CD4-positive, alpha-beta T cell treated with Interleukin-21 for 1 hour (primary cell): ENCODE results near the gene CENPP.
A peak's percentile ranks its signal among the peaks of the same experiment; 100 is the strongest.

ENCODE experiments used
- DNase-seq: peaks from one replicate; pipeline ENCODE4 v3.0.0-alpha.2; 2020

The CENPP gene

DNA sequence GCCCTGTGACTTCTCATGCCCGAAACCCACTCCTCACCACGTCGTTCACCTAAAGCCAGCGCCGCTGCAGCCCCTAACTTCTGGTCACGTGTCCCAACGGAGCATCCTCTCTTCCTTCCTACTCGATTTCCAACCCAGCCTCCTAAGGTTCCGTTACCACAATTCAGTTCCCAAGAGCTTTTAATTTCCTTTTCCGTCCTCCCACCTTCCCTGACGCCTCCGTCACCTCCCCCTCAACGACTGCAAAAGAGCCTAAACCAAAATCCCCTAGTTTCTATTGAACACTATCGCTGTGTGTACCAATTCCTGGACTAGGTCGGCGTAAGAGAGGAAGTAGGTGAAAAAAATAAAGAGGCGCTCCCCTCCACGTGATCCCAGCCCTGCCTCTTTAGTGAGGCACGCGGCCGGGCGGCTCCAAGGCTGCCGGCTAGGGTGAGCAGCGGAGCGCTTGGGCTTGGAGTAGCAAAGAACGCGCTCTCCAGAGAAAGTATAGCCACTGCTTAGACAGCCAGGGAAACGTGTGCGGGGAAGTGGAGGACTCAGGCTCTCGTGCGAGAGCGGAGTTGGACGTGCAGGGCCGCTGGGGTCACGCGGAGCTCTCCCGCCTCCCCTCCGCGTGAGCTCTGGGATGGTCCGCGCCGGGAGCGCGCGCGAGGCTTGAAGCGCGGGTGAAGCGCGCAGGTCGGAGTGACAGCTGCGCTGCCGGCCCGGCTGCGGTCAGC is at the start of gene CENPP, which contains the start of gene NOL8:
TSS of gene CENPP (plus strand) at position 685 of the 722 bp plus-strand sequence.
TSS of gene NOL8 (minus strand) at position 82 of the 722 bp plus-strand sequence. CDS start 1,189 bp downstream, outside the sequence.
- DNase-seq: peak; percentile 88

DNA sequence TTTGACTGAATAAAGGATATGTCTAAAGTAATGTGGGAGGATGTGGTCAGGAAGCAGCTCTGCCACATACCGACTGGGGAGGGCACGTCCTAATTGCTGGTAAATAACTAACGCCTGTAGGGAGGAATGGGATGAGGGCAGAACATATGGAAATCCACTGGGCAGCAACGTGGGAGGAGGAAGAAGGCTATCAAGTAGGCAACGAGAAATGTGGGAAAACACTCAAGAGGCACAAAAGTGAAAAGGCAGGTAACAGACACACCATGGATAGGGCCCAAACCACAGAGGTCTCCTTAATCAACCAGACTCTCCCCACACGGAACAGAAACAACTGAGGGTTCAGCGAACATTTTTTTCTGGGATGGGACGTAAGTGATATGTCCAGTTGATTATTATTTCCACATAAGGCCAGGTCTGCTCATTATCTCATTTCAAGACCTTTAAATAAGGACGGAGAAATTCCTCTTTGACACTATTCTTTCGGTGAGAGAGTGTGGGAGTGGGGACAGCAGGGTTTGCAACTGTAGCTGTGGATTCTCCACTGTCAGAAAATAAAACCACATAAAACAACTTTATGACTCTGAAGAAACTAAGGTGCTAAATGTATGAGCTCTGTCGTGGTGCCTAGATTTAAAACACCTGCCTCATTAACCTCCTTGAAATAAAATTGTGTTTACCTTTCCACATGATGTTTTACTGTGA is 49.3 kb upstream of the CENPP start:
- no peak for DNase-seq

DNA sequence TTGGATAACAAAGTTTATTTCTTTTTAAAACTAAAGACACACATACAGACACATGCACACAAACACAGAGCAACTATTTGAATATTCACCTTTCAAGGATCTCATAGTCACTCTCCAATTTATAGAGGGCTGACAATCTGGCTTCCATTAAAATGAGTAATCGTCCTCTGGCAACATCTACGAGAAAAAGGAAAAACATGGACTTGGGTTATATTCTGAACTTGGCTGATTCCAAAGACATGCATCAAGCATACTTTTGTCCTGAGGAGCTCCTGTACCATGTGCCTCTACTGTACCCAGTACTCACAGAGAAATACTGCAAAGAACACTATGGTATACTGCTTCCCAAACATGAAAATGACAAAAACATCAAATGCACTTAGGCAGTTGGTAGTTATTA is 47.6 kb upstream of the CENPP start:
- no peak for DNase-seq

DNA sequence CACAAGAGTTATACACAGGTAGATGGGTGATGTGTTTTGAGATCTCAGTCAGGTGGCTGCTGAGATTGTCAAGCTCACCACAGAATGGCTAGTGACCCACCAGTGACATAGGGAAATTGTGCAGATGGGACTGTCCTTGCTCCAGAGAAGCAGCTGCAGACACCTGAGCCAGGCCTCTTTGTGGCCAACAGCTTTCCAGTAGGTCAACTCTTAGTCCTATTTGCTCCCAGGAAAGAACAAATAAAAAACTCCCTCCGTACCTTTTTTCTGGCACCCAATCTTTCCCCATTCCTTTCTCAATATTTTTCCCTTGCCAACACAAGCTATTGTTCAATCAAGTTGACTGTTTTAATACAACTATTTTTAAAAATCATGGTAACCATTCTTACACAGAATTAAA is 46.5 kb upstream of the CENPP start:
- DNase-seq: no peak

DNA sequence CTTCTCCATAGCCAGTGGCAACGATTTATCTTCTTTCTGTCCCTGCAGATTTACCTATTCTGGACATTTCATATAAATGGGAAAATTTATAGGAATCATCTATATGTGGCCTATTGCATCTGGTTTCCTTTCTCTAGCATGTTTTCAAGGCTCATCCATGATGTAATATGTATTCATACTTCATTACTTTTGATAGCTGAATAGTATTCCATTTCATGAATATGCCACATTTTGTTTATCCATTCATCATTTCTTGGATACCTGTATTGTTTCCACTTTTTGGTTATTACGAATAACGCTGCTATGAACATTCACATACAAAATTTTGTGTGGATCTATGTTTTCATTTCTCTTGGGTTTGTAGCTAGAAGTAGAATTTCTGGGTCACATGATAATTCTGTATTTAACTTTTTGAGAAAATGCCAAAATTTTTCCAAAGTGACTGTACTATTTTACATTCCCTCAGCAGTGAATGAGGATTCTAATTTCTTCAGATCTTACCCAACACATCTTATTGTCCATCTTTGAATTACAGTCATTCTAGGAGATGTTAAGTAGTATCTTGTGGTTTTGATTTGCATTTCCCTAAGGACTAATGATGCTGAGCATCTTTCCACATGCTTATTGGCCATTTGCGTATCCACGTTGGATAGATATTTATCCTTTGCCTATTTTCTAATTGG is 35.9 kb upstream of the CENPP start:
- DNase-seq: no peak

DNA sequence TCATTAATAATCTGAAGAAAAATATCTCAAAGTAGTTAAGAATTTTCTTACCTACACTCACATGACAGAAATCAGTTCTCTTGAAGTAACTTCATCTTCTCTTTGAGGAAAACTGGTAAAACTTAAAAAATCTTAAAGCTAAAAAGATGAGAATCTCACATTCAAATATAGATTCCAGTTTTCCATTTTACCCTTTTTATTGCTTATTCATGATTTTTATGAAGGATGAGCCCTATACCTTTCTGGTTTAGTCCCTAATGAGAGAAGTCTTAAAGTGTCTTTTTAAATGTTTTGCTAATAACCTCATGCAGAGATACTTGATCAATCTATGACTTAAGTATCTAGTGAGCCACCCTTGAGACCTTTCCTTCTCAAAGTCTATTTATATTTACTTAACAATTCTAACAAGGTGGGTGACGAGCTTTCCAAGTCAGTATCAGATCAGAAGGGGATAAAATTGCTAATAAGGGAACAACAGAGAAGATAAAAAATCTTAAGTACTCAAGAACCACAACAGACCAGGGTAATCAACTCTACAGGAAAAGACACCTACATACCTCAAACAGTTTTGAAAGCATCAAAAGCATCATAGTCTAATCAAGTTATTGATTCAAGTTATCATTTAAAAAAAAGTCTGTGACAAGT is 34.8 kb upstream of the CENPP start:
- DNase-seq: no peak

DNA sequence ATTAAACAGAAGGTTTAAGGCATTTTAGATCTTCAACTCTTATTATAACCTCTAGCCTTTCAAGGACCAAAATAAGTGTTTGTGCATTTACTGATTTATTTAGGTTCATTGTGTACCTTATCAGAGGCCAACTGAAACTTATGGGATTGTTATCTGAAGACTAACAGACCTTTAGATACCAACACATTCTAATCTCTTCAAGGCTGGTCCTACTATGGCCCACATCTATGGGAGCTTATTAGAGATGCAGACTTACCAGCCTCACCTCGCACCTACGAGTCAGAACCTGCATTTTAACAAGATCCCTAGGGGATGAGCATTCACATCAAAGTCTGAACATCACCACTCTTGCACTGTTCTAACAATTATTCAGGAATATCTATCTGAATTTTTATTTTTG is 34.2 kb upstream of the CENPP start:
- DNase-seq: no peak

DNA sequence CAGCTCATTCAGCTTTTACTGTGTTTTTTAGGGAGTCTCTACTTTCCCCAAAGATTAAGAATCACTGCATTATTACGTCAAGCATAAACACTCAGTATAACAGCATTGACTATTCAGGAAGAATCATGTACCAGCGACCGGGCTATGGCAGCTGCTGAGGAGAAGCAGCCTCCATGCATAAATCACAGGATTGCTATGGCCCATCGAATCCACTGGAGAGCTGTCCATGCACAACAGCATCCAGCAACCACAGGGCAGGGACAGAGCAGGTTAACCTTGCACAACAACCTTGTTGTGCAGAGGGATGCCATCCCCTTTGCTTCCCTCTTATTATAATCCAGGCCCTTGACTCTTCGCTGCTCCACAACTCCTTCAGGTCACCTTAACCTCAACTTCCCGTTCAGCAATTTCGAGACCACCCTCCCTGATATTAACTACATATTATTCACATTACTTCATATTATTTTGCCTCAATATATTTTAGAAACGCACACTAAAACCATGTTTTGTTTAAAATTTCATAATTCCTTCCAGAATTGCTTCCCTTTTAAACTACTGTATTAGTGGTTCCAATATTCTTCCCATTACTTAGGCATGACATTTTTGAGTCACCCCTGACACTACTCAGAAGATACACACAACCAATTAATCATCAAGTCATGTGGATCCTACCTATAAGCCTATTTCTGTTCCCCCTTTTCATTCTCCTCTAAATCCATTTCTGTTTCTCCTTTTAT is 33.2 kb upstream of the CENPP start:
- no peak for DNase-seq

DNA sequence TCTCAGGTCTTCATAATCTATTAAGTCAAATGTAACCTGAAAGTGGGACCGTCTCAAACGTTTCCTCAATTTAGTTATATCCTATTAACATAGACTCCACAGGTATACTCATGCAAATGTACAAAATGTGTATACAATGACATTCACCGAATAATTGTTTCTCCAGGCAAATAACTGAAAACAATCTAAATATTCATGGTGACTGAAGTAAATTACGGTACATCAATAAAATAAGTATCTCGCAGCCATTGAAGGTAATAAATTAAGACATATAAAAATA is 32.7 kb upstream of the CENPP start:
- no peak for DNase-seq

DNA sequence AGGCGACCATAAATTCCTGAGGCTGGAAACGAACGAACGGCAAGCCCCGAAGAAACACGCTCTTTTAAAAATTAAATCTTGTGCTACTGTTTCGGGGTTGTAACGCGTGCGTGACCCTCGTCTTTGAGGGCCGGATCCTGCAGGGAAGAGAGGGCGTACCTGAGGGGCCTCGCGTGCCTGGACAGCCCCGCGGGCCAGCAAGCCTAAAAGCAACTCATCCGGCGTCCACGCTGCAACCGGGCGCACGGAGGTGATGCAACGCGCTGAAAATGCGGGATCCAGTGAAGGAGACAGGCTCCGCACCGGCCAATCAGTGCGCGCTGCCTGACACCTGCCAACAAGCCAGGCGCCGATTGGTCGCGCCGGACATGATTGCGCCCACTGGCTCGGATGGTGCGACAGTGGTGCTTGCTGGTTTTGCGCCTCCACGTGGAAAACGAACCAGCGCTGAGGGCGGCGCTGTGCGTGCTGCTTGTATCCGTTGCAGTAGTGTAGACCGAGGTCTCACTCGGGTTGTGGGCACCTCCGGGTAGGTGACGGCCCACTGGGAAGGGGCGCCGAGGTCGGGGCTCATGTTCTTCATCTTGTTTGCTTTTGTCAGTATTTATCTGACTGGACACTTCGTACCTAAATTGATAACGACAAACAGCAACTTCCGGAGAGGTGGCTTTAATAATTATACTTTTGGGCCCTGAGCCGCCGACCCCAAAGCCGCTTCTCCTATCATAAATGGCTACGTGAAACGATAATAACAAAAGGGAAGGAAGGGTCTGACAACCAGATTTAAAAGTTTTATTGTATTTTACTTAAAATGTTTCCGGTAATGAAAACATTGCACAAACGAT is 32.1 kb upstream of the CENPP start, which contains the start of gene IARS1:
TSS of gene IARS1 (minus strand) at position 246 of the 845 bp plus-strand sequence. CDS start 4,278 bp downstream, outside the sequence.
- peak; percentile 100 for DNase-seq

DNA sequence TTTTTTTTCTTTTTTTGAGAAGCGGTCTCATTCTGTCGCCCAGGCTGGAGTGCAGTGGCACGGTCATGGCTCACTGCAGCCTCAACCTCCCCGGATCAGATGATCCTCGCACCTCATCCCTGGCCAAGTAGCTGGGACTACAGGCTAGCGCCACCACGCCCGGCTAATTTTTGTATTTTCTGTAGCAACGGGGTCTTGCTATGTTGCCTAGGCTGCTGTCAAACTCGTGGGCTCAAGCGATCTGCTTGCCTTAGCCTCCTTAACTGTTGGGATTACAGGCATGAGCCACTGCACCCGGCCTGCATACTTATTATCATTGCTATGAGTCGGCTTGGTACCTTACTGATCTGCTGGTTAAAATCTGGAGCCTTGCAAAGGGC is 31.5 kb upstream of the CENPP start:
- no peak for DNase-seq

DNA sequence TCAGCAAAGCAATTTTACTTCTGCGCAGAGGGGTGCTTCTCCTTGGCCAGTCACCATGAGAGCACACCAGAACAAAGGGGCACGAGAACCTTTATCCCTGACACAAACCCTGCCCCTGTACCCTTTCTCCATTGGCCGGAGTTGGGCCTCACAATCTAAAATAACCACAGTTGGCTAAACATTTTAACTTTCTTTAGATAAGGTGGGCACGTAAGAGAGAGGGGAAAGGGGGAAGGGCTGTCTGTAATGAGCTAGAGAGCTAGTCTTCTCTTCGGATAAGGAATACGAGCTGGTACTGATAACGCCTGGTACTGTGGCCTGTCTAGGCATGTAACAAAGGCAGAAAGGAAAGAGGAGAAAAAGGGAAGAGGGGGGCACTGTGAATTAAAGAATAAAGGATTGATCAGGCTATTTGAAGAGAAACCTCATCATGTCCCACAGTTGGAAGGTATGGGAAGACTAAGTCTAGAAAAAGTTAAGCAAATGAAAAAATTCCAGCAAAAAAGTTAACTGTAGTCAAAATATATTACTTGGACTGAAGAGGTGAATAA is 30.4 kb upstream of the CENPP start:
- no peak for DNase-seq

DNA sequence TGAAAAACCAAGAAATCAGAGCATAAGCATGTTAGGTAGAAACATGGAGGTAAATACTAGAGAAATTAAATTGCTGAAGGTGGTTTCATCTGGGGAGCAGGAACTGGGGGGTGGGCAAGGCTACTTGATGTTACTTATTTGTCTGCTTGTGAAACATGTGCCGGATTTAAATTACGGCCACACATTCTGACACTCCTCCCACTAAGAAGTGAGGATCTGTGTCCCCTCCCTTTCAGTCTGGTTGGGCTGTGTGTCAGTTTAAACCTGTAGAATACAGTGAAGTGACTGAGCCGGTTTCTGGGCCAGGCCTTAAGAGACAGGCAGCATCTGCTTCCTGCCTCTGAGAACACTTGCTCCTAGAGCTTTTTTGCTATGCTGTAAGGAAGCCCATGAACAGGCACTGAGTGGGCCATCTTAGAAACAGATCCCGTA is 29.9 kb upstream of the CENPP start:
- DNase-seq: no peak

DNA sequence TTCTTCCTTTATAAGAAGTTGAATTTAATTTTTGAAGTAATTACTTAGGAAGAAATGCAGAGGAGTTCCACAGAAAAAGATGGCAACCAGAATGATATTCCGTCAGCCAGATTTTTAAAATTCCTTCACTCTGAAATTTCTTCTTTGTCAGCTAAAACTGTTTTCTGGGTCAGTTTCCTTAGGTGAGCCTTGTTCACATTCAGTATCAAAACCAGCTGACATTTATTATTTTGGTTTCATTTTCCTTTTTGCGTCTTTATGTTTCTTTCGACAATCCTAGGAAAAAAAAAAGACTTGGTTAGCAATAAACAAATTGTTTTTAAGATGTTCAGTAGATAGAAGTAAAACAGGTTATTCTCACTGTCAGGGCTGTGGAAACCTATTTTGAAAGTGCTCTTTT is 28.1 kb upstream of the CENPP start:
- DNase-seq: peak; percentile 28

DNA sequence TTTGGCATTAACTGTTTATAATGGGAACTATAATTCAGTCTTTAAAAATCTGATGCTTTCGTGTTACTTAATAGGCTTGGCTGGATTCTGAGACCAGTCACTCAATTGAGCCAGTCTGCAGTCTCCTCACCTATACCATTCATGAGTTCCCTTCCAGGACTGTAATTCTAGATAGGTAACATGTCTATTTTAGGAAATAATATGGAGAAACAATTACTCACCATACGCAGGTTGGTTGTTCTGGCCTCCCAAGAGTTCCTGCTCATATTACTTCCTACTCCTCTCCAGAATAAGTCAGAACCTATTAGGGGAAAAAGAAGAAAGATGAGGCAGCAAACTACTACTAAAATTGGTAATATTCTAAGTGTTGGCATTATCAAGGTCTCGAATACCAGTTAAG is 27.7 kb upstream of the CENPP start:
- no peak for DNase-seq

DNA sequence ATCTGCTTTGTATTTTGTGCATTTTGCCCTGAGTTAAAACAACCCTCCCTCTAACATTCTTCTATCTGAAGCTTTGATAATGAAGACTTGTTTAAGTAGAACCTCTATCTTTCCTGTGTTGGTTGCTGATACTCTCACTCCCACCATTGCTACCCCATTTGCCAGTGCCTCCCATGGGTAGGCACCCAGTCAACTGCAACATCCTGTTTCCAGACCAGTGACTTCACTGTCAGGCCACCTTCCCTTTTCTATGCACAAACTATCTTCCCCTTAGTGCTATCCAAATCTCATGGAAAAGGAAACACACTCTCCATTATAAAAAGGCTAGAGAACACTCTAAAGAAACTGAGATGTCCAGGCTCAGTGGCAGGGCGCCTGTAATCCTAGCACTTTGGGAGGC is 26.6 kb upstream of the CENPP start:
- DNase-seq: no peak

DNA sequence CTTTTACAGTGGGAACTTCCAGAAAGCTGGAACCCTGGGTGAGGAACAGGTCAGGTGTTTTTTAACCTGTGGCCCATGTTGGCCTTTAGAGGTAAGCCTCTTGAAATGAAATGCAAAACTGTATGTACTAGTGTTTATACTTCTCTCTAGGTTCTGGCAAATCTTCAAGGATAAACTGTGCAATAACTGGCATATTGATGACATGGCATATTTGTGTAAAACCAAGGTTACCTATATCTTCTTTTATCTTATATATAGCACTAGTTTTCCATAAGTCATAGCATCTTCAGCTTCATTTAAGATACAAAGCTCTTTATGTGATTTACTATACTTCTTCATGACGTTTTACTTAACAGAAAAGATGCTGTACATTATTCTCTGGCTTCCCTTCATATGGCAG is 24.8 kb upstream of the CENPP start:
- no peak for DNase-seq

DNA sequence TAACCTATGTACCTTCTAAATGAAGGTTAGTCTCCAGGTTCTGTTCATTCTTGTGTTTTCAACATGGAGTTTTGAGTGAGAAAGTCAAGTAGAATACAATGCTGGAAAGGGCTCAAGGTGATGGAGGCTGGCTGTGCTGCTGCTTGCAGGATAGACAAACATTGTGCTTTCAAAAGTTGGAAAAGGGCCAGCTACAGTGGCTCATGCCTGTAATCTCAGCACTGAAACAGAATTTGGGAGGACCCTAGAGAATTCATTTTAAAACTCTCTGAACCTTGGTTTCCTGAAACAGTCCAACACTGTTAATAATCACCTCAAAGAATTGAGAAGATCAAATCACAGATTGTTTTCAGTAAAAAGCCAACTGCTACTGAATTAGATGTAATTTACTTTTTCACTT is 16.9 kb upstream of the CENPP start:
- DNase-seq: no peak

DNA sequence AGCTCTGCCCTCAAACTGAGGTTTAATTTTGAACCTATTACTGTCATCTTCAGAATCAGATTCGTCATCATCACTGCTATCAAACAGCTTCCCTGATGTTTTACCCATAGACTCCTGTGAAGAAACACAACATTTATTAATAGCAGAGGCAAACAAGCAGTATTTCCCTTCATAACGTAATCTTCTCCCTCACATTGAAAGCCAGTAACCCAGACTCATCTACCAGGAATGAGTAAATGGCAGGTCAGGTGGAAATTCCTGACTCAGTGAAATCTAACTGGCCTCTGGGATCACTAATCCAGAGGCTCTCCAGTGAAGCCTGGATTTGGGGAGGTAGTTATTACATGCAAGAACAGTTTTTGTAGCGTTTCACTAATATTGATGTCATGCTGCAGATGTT is 15.2 kb upstream of the CENPP start:
- DNase-seq: no peak

DNA sequence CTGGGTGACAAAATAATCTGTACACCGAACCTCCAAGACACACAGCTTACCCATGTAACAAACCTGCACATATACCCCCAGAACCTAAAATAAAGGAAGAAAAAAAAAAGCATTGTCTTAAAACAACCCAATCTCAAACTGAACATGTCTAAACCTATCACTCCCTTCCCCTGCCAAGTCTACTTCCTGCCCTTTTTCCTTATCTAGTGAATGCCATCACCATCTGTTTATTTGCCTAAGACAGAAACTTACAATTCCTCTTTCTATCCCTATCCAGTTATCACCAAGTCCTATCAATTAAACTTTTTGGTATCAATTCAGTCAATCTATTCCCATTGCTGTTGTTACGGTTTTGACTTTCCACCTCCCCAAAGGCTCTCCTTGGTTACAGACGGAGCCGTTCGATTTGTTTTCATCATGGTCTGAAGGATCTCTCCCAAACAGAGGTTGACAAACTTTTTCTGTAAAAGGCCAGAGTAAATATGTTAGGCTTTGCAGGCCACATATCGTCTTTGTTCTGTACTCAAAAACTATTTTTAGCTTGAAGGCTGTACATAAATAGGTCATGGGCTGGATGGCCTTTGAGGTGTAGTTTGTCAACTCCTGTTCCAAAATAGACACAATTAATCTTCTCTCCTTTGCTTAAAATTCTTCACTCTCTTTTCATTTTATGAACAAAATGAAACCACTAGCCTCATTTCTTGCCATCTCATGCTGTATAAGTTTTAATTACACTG is 12.7 kb upstream of the CENPP start:
- no peak for DNase-seq

DNA sequence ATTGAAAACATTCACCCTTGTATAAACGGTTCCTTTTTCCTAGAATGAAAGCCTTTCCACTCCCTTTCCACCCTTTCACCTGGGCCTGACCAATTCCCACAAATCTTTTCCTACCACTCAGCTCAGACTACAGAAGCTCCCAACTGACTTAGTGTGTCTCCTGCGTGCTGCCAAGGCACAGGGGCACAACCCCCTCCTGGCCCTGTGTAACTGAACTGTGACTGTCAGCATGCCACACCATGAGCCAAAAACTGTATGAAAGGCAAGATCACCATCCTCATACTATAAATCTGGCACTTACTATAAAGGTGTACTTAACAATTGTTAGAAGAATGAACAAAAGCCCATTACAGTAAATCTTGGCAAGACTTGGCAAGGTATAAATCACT is 12.1 kb upstream of the CENPP start:
- DNase-seq: no peak
